Common myeloid progenitor, CD34-positive (primary cell): Measurements from ENCODE around the gene FBRS.
"Not testable (repeated sequence)": the region's sequence is repeated elsewhere in the genome, so short reads cannot be mapped to it uniquely, and the experiment has no call there.

Source experiments
- CTCF ChIA-PET: fragments of 350-600 bp; sonication (Branson Sonifier 250); formaldehyde crosslinking; loops from one replicate; lab custom pipeline; 2021; ENCODE audit warnings: antibody characterized with exemption; lab: Charles Lee
- POLR2A ChIA-PET: fragments of 350-600 bp; sonication (Branson Sonifier 250); formaldehyde crosslinking; loops from one replicate; lab custom pipeline; 2021; ENCODE audit warnings: antibody characterized with exemption; lab: Charles Lee
- DNase-seq, 3 donors: peaks; one replicate each; pipeline versions ENCODE4 v3.0.0 to v3.0.0-alpha.2; 2013
- H3K27ac ChIP-seq, 2 experiments: 1 replicate in 1 of 2; 2 replicates in 1 of 2; pipeline ENCODE4 v1.7.0; 2013; ENCODE audit warnings: inconsistent platforms in 2 of 2, low read length in 2 of 2, mild to moderate bottlenecking in 2 of 2, low read depth in 1 of 2, moderate library complexity in 1 of 2; ENCODE audit not compliant: severe bottlenecking in 2 of 2, insufficient read depth in 1 of 2, poor library complexity in 1 of 2
- H3K27me3 ChIP-seq, 5 experiments: replicated peaks in 2 of 5; 1 replicate in 3 of 5; 2 replicates in 2 of 5; pipeline versions ENCODE4 v1.6.1 to v1.7.0; 2013; ENCODE audit warnings: low read length in 4 of 5, mild to moderate bottlenecking in 2 of 5, moderate library complexity in 2 of 5, inconsistent platforms in 1 of 5; ENCODE audit not compliant: insufficient read depth in 5 of 5, control insufficient read depth in 4 of 5
- H3K36me3 ChIP-seq, 4 experiments: 1 replicate in 2 of 4; 2 replicates in 2 of 4; pipeline versions ENCODE4 v1.6.1 to v1.7.0; 2013; ENCODE audit warnings: low read length in 3 of 4, control low read depth in 1 of 4, mild to moderate bottlenecking in 1 of 4; ENCODE audit not compliant: control insufficient read depth in 4 of 4, insufficient read depth in 4 of 4
- H3K4me1 ChIP-seq, 4 experiments: 1 replicate in 3 of 4; 2 replicates in 1 of 4; pipeline versions ENCODE4 v1.6.1 to v1.7.1; 2013; ENCODE audit warnings: low read length in 3 of 4, mild to moderate bottlenecking in 3 of 4, control low read depth in 1 of 4, inconsistent platforms in 1 of 4, moderate library complexity in 1 of 4; ENCODE audit not compliant: control insufficient read depth in 4 of 4, insufficient read depth in 4 of 4; ENCODE audit errors: control extremely low read depth in 1 of 4
- H3K4me3 ChIP-seq, 7 experiments: 1 replicate in 4 of 7; 2 replicates in 3 of 7; pipeline versions ENCODE4 v1.5.1 to v1.7.0; 2013; ENCODE audit warnings: mild to moderate bottlenecking in 7 of 7, low read length in 6 of 7, moderate library complexity in 6 of 7, inconsistent platforms in 2 of 7, low read depth in 2 of 7, control low read depth in 1 of 7; ENCODE audit not compliant: insufficient read depth in 4 of 7, control insufficient read depth in 1 of 7; ENCODE audit errors: extremely low read depth in 1 of 7
- H3K9me3 ChIP-seq, 5 experiments: 1 replicate in 4 of 5; 2 replicates in 1 of 5; pipeline versions ENCODE4 v1.6.1 to v1.7.1; 2013; ENCODE audit warnings: low read length in 4 of 5, mild to moderate bottlenecking in 2 of 5, inconsistent platforms in 1 of 5, low read depth in 1 of 5, moderate library complexity in 1 of 5; ENCODE audit not compliant: control insufficient read depth in 4 of 5, insufficient read depth in 2 of 5; ENCODE audit errors: control extremely low read depth in 1 of 5
- WGBS: methylation state at CpG from one replicate; pipeline ENCODE4 v1.1.5; 2013; ENCODE audit not compliant: insufficient coverage; 5-methylcytosine and 5-hydroxymethylcytosine counted together

Gene FBRS

GRCh38 chr16:30628628-30629540 lies 29.3 kb upstream of the FBRS start:
- Histone ChIP-seq H3K27ac (no peak overlapping the region), H3K4me3 (peak overlapping the region in 2 of 7 experiments; percentile 37 to 66), H3K4me1 (peaks cover 0 to 9% (median 5%) of the 10 kb centered on the region in 4 experiments), H3K27me3 (no peaks in the 10 kb centered on the region), H3K36me3 (no peaks in the 10 kb centered on the region), H3K9me3 (peaks cover 0 to 5% (median 0%) of the 10 kb centered on the region in 5 experiments)
- WGBS: 17% methylated on average over 7 of the region's 18 CpGs
- POLR2A ChIA-PET: interaction anchor here (1.0 kb wide), 1 partner anchor 30 kb away, joined by 3 read pairs; no protein-coding TSS in a partner anchor
- CTCF ChIA-PET: interaction anchor here (0.6 to 13.9 kb wide), 22 partner anchors 9 to 219 kb away, joined by 3 to 144 read pairs (median 5); partner anchors contain the start of genes FBRS, SRCAP, ZNF689 and ZNF747
- peak; percentile 75 to 88 (median 86) for DNase-seq

- H3K27me3 ChIP-seq, H3K36me3 ChIP-seq, DNase-seq, H3K27ac ChIP-seq, POLR2A ChIA-PET, H3K9me3 ChIP-seq, H3K4me3 ChIP-seq: not testable (repeated sequence)
- peaks cover 0 to 15% (median 14%) of the 10 kb centered on the region in 4 experiments for H3K4me1 ChIP-seq
- 100% methylated on average over 1 of the region's 7 CpGs for WGBS
- CTCF ChIA-PET: interaction anchor here (0.8 to 13.9 kb wide), 10 partner anchors 12 to 184 kb away, joined by 3 to 144 read pairs (median 3); partner anchors contain the start of genes PRR14 and ZNF689
Measured at GRCh38 chr16:30632454-30632853, 25.8 kb upstream of the FBRS start.

- H3K9me3 ChIP-seq: no peaks in the 10 kb centered on the region
- H3K27ac ChIP-seq: peak overlapping the region; percentile 46 to 94
- no peaks in the 10 kb centered on the region for H3K36me3 ChIP-seq
- H3K27me3 ChIP-seq: no peaks in the 10 kb centered on the region
- H3K4me1 ChIP-seq: peaks cover 0 to 15% (median 13%) of the 10 kb centered on the region in 4 experiments
- WGBS: 81% methylated on average over 3 of the region's 17 CpGs
- DNase-seq: no peak
- H3K4me3 ChIP-seq: peak overlapping the region; percentile 38 to 89 (median 74)
- ChIA-PET POLR2A (interaction anchor here (0.6 to 1.0 kb wide), 2 partner anchors 17 to 212 kb away, joined by 4 to 5 read pairs; partner anchors contain the start of gene PRR14), CTCF (interaction anchor here (1.4 to 13.9 kb wide), 3 partner anchors 18 to 98 kb away, joined by 4 to 144 read pairs (median 78); partner anchors contain the start of gene ZNF689)
Measured at GRCh38 chr16:30633526-30633925, 24.7 kb upstream of the FBRS start.

- ChIA-PET CTCF (interaction anchor here (0.6 to 3.3 kb wide), 12 partner anchors 8 to 227 kb away, joined by 3 to 15 read pairs (median 4); partner anchors contain the start of genes DCTPP1, FBRS, PRR14 and ZNF689), POLR2A (no interaction called here)
- no peaks in the 10 kb centered on the region for H3K36me3 ChIP-seq
- 97% methylated on average over 6 of the region's 7 CpGs for WGBS
- no peaks in the 10 kb centered on the region for H3K27me3 ChIP-seq
- no peak for DNase-seq
- no peak overlapping the region for H3K4me3 ChIP-seq
- H3K9me3 ChIP-seq: no peaks in the 10 kb centered on the region
- peaks cover 0 to 13% (median 9%) of the 10 kb centered on the region in 4 experiments for H3K4me1 ChIP-seq
- no peak overlapping the region for H3K27ac ChIP-seq
Measured at GRCh38 chr16:30636599-30636998, 21.6 kb upstream of the FBRS start.

- H3K9me3 ChIP-seq, H3K4me3 ChIP-seq, H3K27me3 ChIP-seq, H3K27ac ChIP-seq, H3K36me3 ChIP-seq, DNase-seq, POLR2A ChIA-PET: not testable (repeated sequence)
- peaks cover 0 to 13% (median 9%) of the 10 kb centered on the region in 4 experiments for H3K4me1 ChIP-seq
- CTCF ChIA-PET: interaction anchor here (0.6 to 3.3 kb wide), 12 partner anchors 8 to 227 kb away, joined by 3 to 15 read pairs (median 4); partner anchors contain the start of genes DCTPP1, FBRS, PRR14 and ZNF689
- 98% methylated on average over 5 of the region's 10 CpGs for WGBS
Measured at GRCh38 chr16:30637139-30637538, 21.1 kb upstream of the FBRS start.

- H3K4me1 ChIP-seq: peaks cover 0 to 13% (median 9%) of the 10 kb centered on the region in 4 experiments
- no peaks in the 10 kb centered on the region for H3K9me3 ChIP-seq
- peak; percentile 74 to 83 (median 83) for DNase-seq
- H3K4me3 ChIP-seq: no peak overlapping the region
- H3K27me3 ChIP-seq: no peaks in the 10 kb centered on the region
- no peaks in the 10 kb centered on the region for H3K36me3 ChIP-seq
- CTCF ChIA-PET: interaction anchor here (0.6 to 3.3 kb wide), 6 partner anchors 9 to 76 kb away, joined by 3 to 15 read pairs (median 4); partner anchors contain the start of genes FBRS, PRR14 and ZNF689
- no CpG with 5 or more reads among the region's 1 CpG for WGBS
- POLR2A ChIA-PET: no interaction called here
- H3K27ac ChIP-seq: no peak overlapping the region
Measured at GRCh38 chr16:30637944-30638343, 20.3 kb upstream of the FBRS start.
